ENCODE results near the gene KCNT2.
"Not testable (repeated sequence)": the region's sequence is repeated elsewhere in the genome, so short reads cannot be mapped to it uniquely, and the experiment has no call there.

Gene KCNT2

DNA sequence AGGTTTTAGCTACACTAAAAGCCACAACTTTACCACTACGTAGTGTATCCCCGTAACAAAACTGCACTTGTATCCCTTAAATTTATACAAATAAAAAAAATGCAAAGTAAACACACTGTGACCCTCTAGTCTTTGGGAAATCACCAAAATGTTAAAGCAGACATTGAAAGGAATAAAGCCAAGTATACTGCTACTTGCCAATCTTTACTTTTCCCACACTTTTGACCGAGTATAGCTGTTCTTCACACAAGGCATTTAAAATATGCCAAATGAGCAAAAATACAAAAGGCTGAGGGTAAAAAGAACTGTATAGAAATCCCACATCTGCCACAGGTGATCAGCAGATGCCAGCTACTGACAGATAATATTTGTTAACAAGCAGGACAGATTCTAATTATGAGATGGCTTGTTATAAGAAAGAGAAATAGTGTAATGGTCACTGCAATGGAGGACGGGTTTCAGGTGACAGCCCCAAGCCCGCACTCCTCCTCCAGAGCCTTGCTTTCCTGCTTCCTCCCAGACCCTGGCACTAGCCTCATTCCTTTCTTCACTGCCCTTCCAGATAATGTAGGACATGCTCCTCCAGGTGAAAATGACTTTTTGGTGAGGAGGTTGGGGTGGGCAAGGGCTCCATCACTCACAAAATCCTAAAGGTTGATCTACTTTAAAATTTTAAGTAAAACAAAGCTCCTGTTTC lies 18.1 kb downstream of the KCNT2 start:
- no peak for DNase-seq

DNA sequence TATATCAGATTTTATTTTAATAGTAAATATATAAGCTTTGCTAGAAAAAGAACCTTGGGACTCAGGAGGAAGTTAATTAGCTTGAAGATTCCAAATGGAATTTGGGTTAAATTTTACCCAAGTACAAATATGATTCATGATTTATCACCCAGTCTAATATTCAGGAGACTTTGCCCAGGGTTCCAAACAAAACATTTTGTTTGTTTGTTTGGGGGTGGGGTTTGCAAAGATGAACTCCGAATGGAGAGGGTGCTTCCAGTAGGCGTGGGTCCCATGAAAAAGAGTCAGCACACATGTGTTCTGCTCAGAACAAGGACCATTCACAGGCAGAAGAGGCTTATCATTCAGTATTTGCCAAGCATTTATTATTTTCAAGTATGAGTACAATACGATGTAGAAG lies 23.5 kb downstream of the KCNT2 start:
- DNase-seq = no peak

DNA sequence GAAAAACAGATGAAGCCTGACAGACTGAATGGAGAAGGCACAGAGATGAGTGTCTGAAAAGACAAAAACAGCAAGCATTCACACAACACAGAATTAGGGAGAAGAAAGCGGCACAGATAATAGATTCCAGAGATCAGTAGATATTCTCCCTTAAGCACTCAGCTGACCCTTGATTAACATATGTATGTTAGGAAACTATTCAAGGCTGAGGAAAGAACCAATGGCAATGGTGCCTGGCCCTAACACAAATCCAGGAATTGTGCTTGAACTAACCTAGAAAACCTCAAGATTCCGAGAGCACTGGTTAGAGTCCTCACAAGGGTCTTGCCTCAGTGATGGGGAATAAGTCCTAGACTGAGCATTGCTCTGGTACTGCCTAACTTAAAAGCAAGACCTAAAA lies 30.9 kb downstream of the KCNT2 start:
- no peak for DNase-seq

DNA sequence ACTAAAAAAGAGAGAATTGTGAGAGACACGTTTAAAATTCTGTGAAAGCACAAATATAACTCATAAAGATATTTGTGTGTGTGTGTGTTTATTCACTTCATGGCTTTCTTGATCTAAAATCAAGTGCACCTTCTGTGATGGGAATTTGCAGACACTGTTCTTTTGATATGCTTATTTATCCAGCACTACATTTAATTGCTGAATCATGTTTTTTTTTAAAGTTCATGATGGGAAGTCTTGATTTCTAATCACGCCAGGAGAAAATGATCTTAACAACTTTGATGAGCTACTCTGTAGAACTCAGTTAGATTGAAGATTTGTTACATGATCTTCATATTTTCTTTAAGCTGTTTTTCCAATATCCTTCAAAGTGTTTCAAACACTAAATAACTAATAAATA lies 35.0 kb downstream of the KCNT2 start:
- DNase-seq = no peak

DNA sequence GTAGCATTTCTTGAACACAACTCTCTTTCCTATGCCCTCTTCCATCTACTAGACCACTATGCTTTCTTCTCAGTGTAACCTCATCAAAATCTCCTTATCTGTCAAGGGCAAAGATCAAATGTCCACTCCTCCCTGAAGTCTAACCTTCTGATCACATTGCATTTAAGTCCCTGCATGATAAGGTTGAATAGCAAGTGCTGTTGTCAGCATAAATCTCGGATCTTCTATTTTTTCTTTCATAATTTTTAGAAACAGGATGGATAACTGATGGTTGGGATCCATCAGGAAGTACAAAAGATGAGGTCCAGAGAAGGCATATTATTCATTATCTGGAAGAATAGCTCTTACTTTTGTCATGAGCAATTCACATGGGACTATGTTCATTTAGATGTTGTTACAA lies 41.0 kb downstream of the KCNT2 start:
- DNase-seq = no peak

DNA sequence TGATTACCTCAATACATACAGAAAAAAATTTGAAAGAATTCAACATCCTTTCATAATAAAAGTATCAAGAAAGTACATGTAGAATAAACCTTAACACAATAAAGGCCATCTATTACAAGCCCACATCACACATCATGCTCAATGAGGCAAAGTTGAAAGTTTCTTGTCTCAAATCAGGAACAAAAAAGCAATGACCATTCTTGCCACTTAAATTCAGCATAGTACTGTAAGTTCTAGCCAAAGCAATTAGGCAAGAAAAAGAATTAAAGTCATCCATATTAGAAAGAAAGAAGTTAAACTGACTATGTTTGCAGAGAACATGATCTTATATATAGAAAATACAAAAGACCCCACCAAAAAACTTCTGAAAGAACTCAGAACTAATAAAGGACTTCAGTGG lies 44.5 kb downstream of the KCNT2 start:
- no peak for DNase-seq

DNA sequence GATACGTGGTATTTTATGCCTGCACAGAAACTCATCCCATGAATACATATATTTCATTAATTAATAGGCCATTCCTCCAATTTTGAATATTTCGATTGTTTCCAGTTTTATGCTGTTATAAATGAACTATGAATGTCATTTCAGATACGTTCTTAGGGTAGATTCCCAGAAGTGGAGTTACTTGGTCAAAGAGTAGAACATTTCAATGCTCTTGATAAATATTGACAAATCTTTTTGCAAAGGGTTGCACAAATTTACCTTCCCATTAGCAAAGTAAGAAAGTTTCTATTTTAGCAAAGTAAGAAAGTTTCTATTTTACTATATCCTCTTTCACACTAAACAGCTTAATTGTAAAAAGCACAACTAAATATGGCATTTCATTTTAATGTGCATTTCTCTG lies 48.9 kb downstream of the KCNT2 start:
- no peak for DNase-seq

DNA sequence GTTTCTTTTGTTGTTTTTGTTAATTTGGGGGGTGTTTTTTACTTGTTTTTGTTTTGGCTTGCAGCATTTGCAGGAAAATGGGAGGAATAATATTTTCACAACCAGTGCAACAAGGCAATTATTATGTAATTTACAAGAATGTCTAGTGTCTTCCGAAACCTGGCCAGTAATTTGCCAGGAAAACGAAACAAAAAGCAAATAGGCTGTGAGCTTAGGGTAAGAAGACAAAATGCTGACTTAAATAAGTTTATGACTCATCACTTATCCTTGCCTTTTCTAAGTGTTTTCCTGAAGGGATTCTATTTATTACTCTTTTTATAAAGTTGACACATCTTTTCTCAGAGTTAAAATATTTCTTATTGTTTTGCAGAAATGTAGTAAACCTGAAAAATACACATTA lies 49.8 kb downstream of the KCNT2 start:
- DNase-seq = no peak

DNA sequence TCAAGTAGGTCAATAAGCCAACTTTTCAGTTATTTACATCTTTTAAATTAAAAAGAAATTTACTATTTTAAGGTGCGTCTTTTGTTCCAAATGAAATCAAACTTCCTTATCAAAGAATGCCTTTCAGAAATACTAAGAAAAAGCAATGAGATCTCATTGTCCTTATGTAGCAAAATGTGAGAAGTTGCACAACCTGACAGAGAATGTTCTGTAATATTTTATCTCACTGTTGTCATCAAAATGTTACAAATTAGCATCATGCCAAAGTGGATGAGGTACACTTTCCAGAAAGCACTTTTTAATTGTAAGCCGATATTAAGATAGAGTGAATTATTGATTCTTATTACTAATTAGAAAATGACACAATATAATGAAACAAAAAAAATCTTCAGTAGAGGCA lies 50.4 kb downstream of the KCNT2 start:
- no peak for DNase-seq

DNA sequence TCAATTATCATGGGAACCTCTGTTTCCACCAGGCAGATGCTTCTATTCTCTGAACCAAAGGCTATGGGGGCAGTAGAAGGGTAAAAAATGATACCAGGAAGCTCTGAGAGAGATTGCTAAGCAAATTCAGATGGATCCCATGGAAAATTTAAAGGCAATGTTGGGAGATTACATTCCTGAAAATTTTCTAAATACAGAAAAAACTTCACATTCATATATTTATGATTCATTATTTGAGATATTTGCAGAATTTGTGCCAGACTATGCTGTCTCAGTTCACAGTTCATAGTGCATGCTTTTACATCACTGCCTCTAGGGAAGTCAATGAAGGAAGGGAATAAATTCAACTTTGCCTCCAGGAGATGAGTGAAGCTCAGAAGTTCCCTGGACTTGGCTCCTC lies 57.5 kb downstream of the KCNT2 start:
- DNase-seq = no peak

DNA sequence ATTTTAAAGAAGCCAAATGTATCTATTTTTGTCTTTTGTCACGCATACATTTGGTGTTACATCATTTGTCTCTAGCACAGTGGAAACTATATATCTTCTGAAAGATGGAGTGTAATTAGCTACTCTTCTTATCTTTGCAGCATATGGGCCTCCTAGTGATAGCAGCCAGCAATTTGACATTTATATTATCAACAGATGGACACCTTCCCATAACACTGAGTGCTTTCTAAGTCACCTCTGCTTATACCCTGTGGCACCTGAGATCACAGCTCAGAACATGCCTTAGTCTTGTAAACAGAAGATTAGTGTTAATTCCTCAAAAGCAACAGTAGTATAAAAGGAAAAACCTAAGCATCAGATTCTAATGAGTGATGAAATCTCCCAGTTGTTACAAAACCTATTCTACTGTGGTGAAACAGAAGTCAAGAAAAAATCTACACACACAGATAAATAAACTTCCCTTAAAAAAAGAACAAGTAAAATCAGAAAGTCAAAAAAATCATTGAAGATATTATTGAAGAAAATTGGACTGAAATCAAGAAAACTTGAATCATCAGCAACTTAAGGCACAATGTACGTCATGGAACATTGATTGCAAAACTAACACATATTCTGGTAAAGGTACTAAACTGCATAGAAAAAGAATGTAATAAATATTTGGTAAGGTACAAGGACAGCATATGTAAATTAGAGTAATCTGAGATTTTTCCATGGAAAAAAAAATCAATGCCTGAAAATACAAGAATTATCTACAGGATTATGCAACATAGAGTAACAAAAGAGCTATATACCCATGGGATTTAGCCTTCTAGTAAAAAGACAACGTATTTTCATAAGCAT lies 61.7 kb downstream of the KCNT2 start:
- DNase-seq = no peak

DNA sequence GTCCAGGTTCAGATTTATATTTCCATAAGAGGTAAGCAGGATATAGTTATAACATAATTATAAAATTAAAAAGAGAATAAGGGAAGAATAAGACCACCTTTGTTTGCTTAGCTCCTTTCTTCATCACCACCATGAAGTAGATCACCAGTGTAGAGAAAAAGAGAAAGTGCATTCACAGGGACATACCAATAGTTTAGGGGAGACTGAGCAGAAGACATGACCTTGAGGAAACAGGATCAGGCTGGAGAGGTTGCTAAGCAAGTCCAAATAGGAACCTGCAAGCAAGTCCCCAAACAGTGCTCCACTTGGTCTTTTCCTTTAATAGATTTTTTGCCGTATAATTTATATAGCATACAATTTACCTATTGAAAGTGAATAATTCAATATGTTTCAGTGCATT lies 63.0 kb downstream of the KCNT2 start:
- DNase-seq = no peak

DNA sequence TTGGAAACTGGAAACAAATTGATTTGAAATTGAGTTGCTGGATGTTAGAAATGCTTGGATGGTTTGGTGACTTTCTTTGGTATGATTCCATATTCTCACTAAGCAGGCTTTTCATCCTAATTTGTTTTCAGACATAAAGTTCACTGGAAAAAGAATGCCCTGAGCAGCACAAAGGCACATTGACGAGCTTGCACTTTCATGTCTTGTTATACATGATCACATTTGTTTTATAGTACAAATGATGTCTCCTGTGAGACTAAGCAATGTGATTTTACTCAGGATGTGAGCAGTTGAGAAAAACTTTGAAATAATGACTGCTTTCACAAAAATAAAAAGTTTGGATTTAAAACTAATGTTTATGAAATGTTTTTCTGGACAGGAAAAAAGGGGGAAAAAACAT lies 63.6 kb downstream of the KCNT2 start:
- no peak for DNase-seq

DNA sequence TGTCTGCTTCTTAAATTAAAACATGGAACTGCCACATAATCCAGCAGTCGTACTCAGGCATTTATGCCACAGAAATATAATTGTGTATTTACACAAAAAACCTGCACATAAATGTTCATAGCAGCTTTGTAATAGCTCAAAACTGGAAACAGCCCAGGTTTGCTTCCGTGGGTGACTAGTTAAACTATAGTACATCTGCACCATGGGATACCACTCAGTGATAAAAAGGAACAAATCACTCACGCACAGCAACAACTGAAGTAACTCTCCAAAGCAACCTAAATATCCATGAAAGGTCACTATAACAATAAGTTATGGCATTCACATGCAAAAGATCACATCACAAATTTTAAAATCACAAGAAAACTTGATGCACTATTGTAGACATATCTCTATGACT lies 64.4 kb downstream of the KCNT2 start:
- no peak for DNase-seq

DNA sequence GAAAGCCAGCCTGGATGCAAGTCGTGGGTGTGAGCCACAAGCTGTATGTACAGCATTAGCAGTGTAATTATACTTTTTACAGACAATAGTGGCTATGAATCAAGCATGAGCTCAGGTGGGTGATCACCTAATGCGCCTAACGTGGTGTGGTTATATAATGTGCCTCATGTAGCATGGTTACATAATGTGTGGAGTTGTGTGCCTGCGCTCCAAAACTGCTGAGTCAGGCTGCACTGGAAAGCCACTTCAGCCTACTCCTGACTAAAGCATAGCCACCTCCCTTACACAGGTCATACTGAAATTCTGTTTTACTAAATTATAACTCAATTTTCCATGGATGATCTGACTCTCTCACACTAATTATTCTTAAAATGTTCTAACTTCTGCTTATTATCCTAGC lies 69.8 kb downstream of the KCNT2 start:
- no peak for DNase-seq

DNA sequence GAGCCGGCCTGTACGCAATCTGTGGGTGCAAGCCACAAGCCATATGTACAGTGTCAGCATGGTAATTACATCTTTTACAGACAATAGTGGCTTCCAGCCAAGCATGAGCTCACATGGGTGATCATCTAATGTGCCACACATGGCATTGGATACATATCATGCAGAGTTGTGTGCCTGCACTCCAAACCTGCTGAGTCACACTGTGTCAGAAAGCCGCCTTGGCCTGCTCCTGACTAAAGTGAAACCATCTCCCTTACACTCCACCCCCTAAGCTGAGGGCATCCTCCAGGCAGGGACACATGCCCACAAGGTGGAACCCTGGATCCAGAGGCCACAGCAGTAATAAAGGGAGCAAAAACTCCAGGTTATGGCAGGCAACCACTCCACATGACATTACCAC lies 72.5 kb downstream of the KCNT2 start:
- DNase-seq = no peak

DNA sequence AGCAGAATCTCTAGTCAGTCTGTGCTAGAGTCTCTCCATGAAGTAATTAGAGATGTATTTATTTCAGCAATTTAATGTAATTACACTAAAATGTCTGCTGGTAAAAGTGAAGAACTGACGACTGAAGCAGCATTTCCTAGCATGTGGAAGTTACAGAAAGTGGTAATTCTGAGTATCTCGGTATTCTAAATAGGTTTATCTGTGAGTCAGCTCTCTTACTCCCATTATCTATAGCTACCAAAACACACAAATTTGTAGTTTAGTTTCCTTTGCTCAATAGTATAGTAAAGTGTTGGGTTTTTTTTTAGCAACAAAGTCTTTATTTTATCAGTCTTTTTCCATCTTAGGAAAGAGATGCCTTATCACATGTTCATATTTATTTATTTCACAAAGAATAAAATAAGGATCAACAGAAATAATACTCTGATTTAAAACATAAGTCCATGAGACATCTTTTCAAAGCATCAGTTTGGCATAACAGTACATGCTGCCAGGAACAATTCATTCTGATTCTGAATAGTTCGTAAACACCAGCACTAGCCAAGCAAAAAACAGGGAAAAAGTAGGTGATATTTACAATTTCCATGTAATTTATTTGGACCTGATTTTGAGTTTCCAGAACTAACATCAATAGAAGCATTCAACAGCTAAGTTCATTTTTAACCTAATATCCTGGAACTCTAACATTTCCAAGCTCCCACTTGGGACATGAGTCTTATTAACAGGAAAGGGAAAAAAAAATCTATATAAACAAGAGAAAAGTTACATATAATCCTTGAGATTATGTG lies 76.3 kb downstream of the KCNT2 start:
- DNase-seq = no peak

DNA sequence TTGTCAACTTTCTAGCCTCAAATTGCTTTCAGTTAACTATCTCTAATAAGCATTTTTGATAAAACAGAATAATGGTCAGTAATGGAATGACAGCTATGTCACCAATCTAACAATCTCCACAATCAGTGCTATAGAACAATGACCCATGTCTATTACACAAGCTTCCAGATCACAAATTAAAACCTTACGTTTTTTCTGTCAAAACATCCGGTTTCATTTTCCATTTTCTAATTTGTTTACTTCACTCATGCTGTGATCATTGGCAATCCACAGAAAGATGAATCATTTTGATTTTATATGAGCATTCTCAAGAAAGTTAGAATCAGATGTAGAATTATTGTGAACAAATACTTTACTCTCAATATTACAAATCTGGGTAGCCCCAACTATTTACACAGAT lies 80.3 kb downstream of the KCNT2 start:
- no peak for DNase-seq

DNA sequence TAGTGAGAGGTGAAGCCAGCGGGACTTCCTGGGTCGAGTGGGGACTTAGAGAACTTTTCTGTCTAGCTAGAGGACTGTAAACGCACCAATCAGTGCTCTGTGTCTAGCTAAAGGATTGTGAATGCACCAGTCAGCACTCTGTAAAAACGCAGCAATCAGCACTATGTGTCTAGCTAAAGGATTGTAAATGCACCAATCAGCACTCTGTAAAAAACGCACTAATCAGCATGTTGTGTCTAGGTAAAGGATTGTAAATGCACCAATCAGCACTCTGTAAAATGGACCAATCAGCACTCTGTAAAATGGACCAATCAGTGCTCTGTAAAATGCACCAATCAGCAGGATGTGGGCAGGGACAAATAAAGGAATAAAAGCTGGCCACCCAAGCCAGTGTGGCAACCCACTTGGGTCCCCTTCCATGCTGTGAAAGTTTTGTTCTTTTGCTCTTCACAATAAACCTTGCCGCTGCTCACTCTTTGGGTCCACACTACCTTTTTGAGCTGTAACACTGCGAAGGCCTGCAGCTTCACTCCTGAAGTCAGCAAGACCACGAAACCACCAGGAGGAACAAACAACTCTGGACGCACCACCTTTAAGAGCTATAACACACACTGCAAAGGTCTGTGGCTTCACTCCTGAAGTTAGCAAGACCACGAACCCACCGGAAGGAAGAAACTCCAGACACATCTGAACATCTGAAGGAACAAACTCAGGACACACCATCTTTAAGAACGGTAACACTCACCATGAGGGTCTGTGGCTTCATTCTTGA lies 85.5 kb downstream of the KCNT2 start:
- DNase-seq = not testable (repeated sequence)

DNA sequence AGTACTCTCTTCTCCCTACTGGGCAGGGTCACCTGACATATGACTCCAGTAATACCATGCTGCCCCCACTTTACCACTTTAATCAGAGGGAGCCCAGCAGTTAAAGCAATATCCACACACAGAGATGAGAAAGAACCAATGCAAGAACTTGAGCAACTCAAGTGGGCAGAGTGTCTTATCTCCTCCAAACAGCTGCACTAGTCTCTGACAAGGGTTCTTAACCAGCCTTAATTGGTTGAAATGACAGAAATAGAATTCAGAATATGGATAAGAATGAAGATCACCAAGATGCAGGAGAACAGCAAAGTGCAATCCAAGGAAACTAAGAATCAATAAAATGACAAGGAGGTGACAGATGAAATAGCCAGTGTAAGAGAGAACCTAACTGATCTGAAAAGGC lies 91.0 kb downstream of the KCNT2 start:
- DNase-seq = no peak

DNA sequence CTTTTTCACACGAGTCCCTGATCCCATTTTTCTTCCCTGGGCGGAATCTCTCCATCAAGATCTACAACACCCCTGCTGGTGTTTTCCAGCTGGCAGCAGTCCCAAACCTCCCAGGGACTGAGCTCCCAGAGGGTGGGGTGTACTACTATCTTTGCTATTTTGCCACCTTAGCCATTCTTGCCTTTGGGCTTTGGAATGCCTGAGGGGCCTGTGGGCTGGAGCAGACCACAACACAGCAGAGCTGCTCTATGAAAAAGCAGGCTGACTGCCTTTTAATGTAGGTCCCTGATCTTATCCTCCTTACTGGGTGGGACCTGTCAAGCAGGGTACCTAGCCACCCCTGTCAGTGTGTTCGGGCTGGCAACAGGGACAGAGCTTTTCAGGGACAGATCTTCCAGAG lies 91.9 kb downstream of the KCNT2 start:
- DNase-seq = no peak

DNA sequence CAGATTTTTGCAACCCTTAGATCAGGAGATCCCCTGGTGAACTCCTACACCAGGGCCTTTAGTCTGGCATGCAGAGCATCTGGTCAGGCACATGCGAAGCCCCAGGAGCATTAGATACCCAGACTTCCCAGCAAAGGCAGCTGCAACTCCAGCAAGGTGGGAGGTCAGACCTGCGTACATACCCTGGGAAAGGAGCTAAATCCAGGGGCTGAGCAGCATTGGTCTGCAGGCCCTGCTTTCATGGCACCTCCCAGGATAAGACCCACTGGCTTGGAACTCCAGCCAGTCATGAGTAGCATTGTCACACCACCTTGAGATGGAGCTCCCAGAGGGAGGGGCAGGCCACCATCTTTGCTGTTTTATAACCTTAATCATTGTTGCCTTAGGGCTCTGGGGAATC lies 92.3 kb downstream of the KCNT2 start:
- no peak for DNase-seq

DNA sequence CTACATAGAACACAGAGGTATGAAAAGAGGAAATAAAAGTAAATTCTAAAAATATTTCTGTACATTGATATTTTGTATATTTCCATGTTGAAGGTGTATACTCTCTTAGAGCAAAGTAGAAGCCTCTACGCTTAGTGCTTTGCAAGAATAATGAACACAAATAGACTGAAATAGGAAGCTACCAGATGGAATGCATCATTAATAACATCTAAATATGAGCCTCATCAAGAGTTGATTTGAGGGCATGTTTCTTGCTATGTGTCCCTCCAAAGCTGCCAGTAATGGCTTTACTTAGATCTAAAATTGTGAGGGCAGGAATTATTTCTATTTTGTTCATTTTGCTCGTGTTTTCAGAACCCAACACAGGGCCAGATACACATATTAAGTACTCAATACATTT lies 94.4 kb downstream of the KCNT2 start:
- no peak for DNase-seq

Data from GF-D8 (cell line).